Measurements from ENCODE around the gene ALG2.
A peak's percentile ranks its signal among the peaks of the same experiment; 100 is the strongest.

The ALG2 gene

GRCh38 chr9:99237356-99237755 lies 15.6 kb upstream of the ALG2 start:
- no peak for TF ChIP-seq CTCF (IDR thresholded peaks at IDR 0.05; ENCODE audit: low read depth, low read length)
- DNase-seq (ENCODE audit: extremely low read depth, low read depth) = no peak

DNA sequence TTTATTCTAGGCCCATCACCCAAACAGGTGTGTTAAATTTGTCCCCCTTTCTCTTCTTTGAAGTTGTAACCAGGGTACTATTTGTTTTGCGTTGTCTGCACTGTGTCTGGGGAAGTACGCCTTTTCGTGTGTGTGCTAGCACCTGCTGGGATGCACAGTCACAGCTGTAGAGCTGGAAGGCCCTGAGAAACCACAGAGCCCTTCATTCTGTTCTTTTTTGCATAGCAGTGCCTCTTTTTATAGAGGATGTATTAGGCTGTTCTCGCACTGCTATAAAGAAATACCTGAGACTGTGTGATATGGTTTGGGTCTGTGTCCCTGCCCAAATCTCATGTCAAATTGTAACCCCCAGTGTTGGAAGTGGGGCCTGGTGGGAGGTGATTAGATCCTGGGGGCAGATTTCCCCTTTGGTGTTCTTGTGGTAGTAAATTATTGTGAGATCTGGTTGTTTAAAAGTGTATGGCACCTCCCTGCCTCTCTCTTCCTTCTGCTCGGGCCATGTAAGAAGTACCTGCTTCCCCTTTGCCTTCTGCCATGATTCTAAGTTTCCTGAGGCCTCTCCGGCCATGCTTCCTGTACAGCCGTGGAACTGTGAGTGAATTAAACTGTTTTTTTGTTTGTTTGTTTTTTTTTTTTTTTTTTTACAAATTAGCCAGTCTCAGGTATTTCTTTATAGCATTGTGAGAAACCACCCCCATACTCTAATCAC lies 14.3 kb upstream of the ALG2 start:
- TF ChIP-seq CTCF (IDR thresholded peaks at IDR 0.05; ENCODE audit: low read depth, low read length) = no peak
- no peak for DNase-seq (ENCODE audit: extremely low read depth, low read depth)

- DNase-seq (ENCODE audit: extremely low read depth, low read depth) = no peak
- no peak for TF ChIP-seq CTCF (IDR thresholded peaks at IDR 0.05; ENCODE audit: low read depth, low read length)
These were observed 13.3 kb upstream of the ALG2 start for GRCh38 chr9:99235069-99235468.

GRCh38 chr9:99234618-99235017 lies 12.9 kb upstream of the ALG2 start:
- TF ChIP-seq CTCF (IDR thresholded peaks at IDR 0.05; ENCODE audit: low read depth, low read length) = no peak
- DNase-seq (ENCODE audit: extremely low read depth, low read depth) = no peak

DNA sequence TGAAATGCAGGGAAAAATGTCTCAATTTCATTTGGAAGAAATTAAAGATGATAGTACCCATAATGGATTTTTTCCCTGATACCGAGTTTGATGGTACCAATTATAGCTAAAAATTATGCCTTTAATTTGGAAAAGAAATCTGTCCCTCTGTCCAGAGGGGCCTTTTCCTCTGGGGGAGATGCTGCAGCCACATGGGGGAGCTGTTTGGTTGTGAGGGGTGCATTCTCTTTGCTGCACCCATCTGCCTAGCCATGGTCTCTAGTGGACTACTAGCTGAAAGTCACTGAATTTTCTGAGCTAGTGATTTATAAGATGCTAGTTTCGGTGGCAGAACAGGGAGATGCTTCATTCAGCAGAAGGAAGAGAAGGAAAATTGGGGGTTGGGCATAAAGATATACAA lies 10.0 kb upstream of the ALG2 start:
- no peak for DNase-seq (ENCODE audit: extremely low read depth, low read depth)
- TF ChIP-seq CTCF (IDR thresholded peaks at IDR 0.05; ENCODE audit: low read depth, low read length) = peak; percentile 64

GRCh38 chr9:99230206-99230605 lies 8.5 kb upstream of the ALG2 start:
- TF ChIP-seq CTCF (IDR thresholded peaks at IDR 0.05; ENCODE audit: low read depth, low read length) = no peak
- DNase-seq (ENCODE audit: extremely low read depth, low read depth) = no peak

- no peak for DNase-seq (ENCODE audit: extremely low read depth, low read depth)
- TF ChIP-seq CTCF (IDR thresholded peaks at IDR 0.05; ENCODE audit: low read depth, low read length) = no peak
These were observed 4.3 kb upstream of the ALG2 start for GRCh38 chr9:99226054-99226453.
